Osteoblast (primary cell): ENCODE data around the gene RBM24. TPM values are rescaled to one million over a fixed set of nuclear protein-coding genes. Genes with fewer than 3 reads are reported as not detected.

Source experiments
- DNase-seq: peaks from one replicate; pipeline ENCODE4 v3.0.0; 2011; ENCODE audit warnings: low spot score, mixed read lengths; ENCODE audit not compliant: insufficient read length; ENCODE audit errors: missing footprints
- H2AFZ ChIP-seq: 2 replicates; pipeline ENCODE4 v1.6.0; 2011; ENCODE audit warnings: mild to moderate bottlenecking, low read length
- H3K27ac ChIP-seq: 2 replicates; pipeline ENCODE4 v1.5.1; 2011; ENCODE audit warnings: mild to moderate bottlenecking, low read depth, low read length, moderate library complexity
- H3K27me3 ChIP-seq: 2 replicates; pipeline ENCODE4 v1.6.0; 2012; ENCODE audit warnings: mild to moderate bottlenecking, control low read depth, inconsistent platforms, low read length, moderate library complexity; ENCODE audit not compliant: insufficient read depth
- H3K36me3 ChIP-seq: 2 replicates; pipeline ENCODE4 v1.5.1; 2011; ENCODE audit warnings: mild to moderate bottlenecking, low read length, control low read depth, moderate library complexity; ENCODE audit not compliant: insufficient read depth
- H3K4me1 ChIP-seq: 2 replicates; pipeline ENCODE4 v1.5.1; 2011; ENCODE audit warnings: mild to moderate bottlenecking, low read length, control low read depth, moderate library complexity; ENCODE audit not compliant: insufficient read depth
- H3K4me2 ChIP-seq: 2 replicates; pipeline ENCODE4 v1.6.0; 2011; ENCODE audit warnings: mild to moderate bottlenecking, low read length; ENCODE audit not compliant: insufficient read depth
- H3K4me3 ChIP-seq: fragments of 200-600 bp; sonication (generic); 3 replicates; pipeline ENCODE4 v1.5.1; 2012; ENCODE audit warnings: mild to moderate bottlenecking, low read length, inconsistent platforms; ENCODE audit not compliant: insufficient read depth
- H3K79me2 ChIP-seq: 2 replicates; pipeline ENCODE4 v1.6.0; 2012; ENCODE audit warnings: mild to moderate bottlenecking, low read length, control low read depth, inconsistent platforms; ENCODE audit not compliant: insufficient read depth
- H3K9me3 ChIP-seq: 2 replicates; pipeline ENCODE4 v1.5.1; 2011; ENCODE audit warnings: low read depth, low read length, control low read depth
- H4K20me1 ChIP-seq: 2 replicates; pipeline ENCODE4 v1.6.0; 2012; ENCODE audit warnings: mild to moderate bottlenecking, low read length, control low read depth; ENCODE audit not compliant: insufficient read depth
- CTCF ChIP-seq: IDR thresholded peaks from 2 replicates; pipeline ENCODE4 v1.5.1; 2011; ENCODE audit warnings: mild to moderate bottlenecking, low read depth, low read length, moderate library complexity; ENCODE audit errors: extremely low read depth
- total RNA-seq: library from RNA; depleted of rRNA; stranded (reverse); fragments of >200 nt; gene quantifications from 2 replicates; pipeline ENCODE4 v1.2.3, GENCODE V29; 2012

The RBM24 gene
- total RNA-seq, 1 donor = 1.4 TPM

- no peaks in the 10 kb centered on the region for H3K9me3 ChIP-seq
- H3K4me2 ChIP-seq = no peak overlapping the region
- no peak overlapping the region for H2AFZ ChIP-seq
- DNase-seq = no peak
- H3K27ac ChIP-seq = no peak overlapping the region
- no peaks in the 10 kb centered on the region for H3K27me3 ChIP-seq
- H3K4me1 ChIP-seq = no peaks in the 10 kb centered on the region
- TF ChIP-seq CTCF = no peak
- H4K20me1 ChIP-seq = no peaks in the 10 kb centered on the region
- H3K4me3 ChIP-seq = no peak overlapping the region
- H3K36me3 ChIP-seq = no peaks in the 10 kb centered on the region
- H3K79me2 ChIP-seq = no peaks in the 10 kb centered on the region
Measured at GRCh38 chr6:17299222-17299621, 18.1 kb downstream of the RBM24 start.

GRCh38 chr6:17299750-17300149, 18.6 kb downstream of the RBM24 start:
- H3K27ac ChIP-seq = no peak overlapping the region
- no peak overlapping the region for H3K4me2 ChIP-seq
- H3K79me2 ChIP-seq = no peaks in the 10 kb centered on the region
- no peak overlapping the region for H3K4me3 ChIP-seq
- no peaks in the 10 kb centered on the region for H3K9me3 ChIP-seq
- TF ChIP-seq CTCF = no peak
- H4K20me1 ChIP-seq = no peaks in the 10 kb centered on the region
- no peak for DNase-seq
- no peaks in the 10 kb centered on the region for H3K36me3 ChIP-seq
- no peak overlapping the region for H2AFZ ChIP-seq
- no peaks in the 10 kb centered on the region for H3K27me3 ChIP-seq
- H3K4me1 ChIP-seq = no peaks in the 10 kb centered on the region

- Histone ChIP-seq H3K36me3 (no peaks in the 10 kb centered on the region), H3K79me2 (no peaks in the 10 kb centered on the region), H4K20me1 (no peaks in the 10 kb centered on the region), H3K4me3 (no peak overlapping the region), H3K4me2 (no peak overlapping the region), H3K27me3 (no peaks in the 10 kb centered on the region), H2AFZ (no peak overlapping the region), H3K27ac (no peak overlapping the region), H3K4me1 (no peaks in the 10 kb centered on the region), H3K9me3 (no peaks in the 10 kb centered on the region)
- no peak for DNase-seq
- no peak for TF ChIP-seq CTCF
Measured at GRCh38 chr6:17300637-17301036, 19.5 kb downstream of the RBM24 start.

- Histone ChIP-seq H4K20me1 (no peaks in the 10 kb centered on the region), H3K4me2 (no peak overlapping the region), H2AFZ (no peak overlapping the region), H3K79me2 (no peaks in the 10 kb centered on the region), H3K36me3 (no peaks in the 10 kb centered on the region), H3K27me3 (no peaks in the 10 kb centered on the region), H3K4me3 (no peak overlapping the region), H3K27ac (no peak overlapping the region), H3K9me3 (no peaks in the 10 kb centered on the region), H3K4me1 (no peaks in the 10 kb centered on the region)
- no peak for TF ChIP-seq CTCF
- no peak for DNase-seq
Measured at GRCh38 chr6:17303444-17303843, 22.3 kb downstream of the RBM24 start.
